HepG2 (cell line): ENCODE results near the gene RGS14. TPM values are rescaled to one million over a fixed set of nuclear protein-coding genes. Genes with fewer than 3 reads are reported as not detected.

ENCODE experiments used
- ATAC-seq: fragments of 200-7000 bp; cut with Tn5 transposase; 3 replicates; pipeline ENCODE4 v1.9.1; 2020; ENCODE audit warnings: mild to moderate bottlenecking, moderate library complexity
- BruUV-seq: library from RNA; stranded (reverse); fragments of 400-500 nt; replicated peaks from 2 replicates; lab custom pipeline; 2021; lab: Mats Ljungman, UMichigan
- CTCF ChIA-PET: fragments of 300-600 bp; formaldehyde crosslinking; extraction: SDS; loops from one replicate; lab custom pipeline; 2021; ENCODE audit warnings: low total read pairs, inconsistent platforms, low intra/inter-chr PET ratio; lab: Yijun Ruan, JAX
- POLR2A ChIA-PET: fragments of 350-600 bp; sonication (Branson Sonifier 250); formaldehyde crosslinking; loops from one replicate; lab custom pipeline; 2020; ENCODE audit warnings: antibody characterized with exemption, inconsistent platforms; lab: Yijun Ruan, JAX
- DNase-seq: peaks from one replicate; pipeline ENCODE4 v3.0.0-alpha.2; 2015; ENCODE audit warnings: low spot score
- FAIRE-seq: peaks from 3 replicates; lab custom pipeline; 2011; peaks lifted over from hg19 to GRCh38; lab: Jason Lieb, UNC
- H2AFZ ChIP-seq: one replicate; pipeline ENCODE4 v1.6.1; 2011; ENCODE audit warnings: low read length, inconsistent platforms
- H3K27ac ChIP-seq: fragments of 300-600 bp; 3 replicates; pipeline ENCODE4 v1.8.0; 2011; ENCODE audit warnings: mixed run types, mild to moderate bottlenecking, mixed read lengths, low read length, inconsistent platforms; ENCODE audit not compliant: insufficient read depth; ENCODE audit errors: extremely low read length
- H3K27me3 ChIP-seq, 2 experiments: fragments of 200-600 bp in 1 of 2; 2 replicates in 1 of 2; 3 replicates in 1 of 2; pipeline versions ENCODE4 v1.6.0 to v1.8.0; 2011; ENCODE audit warnings: low read length in 2 of 2, mild to moderate bottlenecking in 2 of 2, moderate library complexity in 2 of 2, inconsistent platforms in 1 of 2; ENCODE audit not compliant: insufficient read depth in 2 of 2, control insufficient read depth in 1 of 2
- H3K36me3 ChIP-seq, 2 experiments: fragments of 200-600 bp in 1 of 2; replicated peaks in 1 of 2; 2 replicates in 1 of 2; 3 replicates in 1 of 2; pipeline versions ENCODE4 v1.5.1 to v1.8.0; 2011; ENCODE audit warnings: low read length in 2 of 2, inconsistent platforms in 1 of 2; ENCODE audit not compliant: insufficient read depth in 2 of 2, control insufficient read depth in 1 of 2
- H3K4me1 ChIP-seq: 2 replicates; pipeline ENCODE4 v1.5.1; 2012; ENCODE audit warnings: low read length, inconsistent platforms; ENCODE audit not compliant: insufficient read depth
- H3K4me2 ChIP-seq: 2 replicates; pipeline ENCODE4 v1.6.0; 2011; ENCODE audit warnings: low read depth, low read length, inconsistent platforms
- H3K4me3 ChIP-seq, 3 experiments: fragments of 200-600 bp in 1 of 3; sonication (generic), shearing (Covaris generic) in 1 of 3; replicated peaks in 1 of 3; 2 replicates each; pipeline ENCODE4 v1.5.1; 2011 to 2016; ENCODE audit warnings: low read length in 3 of 3, inconsistent platforms in 2 of 3, low read depth in 2 of 3, mild to moderate bottlenecking in 2 of 3, control low read depth in 1 of 3, mixed read lengths in 1 of 3; ENCODE audit not compliant: insufficient read depth in 1 of 3
- H3K79me2 ChIP-seq: one replicate; pipeline ENCODE4 v1.6.1; 2011; ENCODE audit warnings: low read length, inconsistent platforms; ENCODE audit not compliant: insufficient read depth
- H3K9ac ChIP-seq: 2 replicates; pipeline ENCODE4 v1.6.0; 2011; ENCODE audit warnings: mild to moderate bottlenecking, low read depth, low read length, inconsistent platforms; ENCODE audit not compliant: insufficient read depth
- H3K9me3 ChIP-seq: 2 replicates; pipeline ENCODE4 v1.5.1; 2012; ENCODE audit warnings: mild to moderate bottlenecking, low read length
- H4K20me1 ChIP-seq: 2 replicates; pipeline ENCODE4 v1.6.0; 2011; ENCODE audit warnings: inconsistent platforms, mild to moderate bottlenecking, low read length, moderate library complexity; ENCODE audit not compliant: insufficient read depth
- ATAD3A ChIP-seq: sonication (generic); formaldehyde crosslinking; IDR thresholded peaks from 2 replicates; pipeline ENCODE4 v1.4.0; 2020; ENCODE audit warnings: missing genetic modification reagents
- KAT2B ChIP-seq: fragments of 150-350 bp; IDR thresholded peaks from 2 replicates; pipeline ENCODE4 v1.6.1; 2014; ENCODE audit warnings: low read depth, low read length, borderline replicate concordance
- MAF1 ChIP-seq: sonication (generic); formaldehyde crosslinking; IDR thresholded peaks from 2 replicates; pipeline ENCODE4 v1.5.0; 2020; ENCODE audit warnings: missing genetic modification reagents, borderline replicate concordance
- MIXL1 ChIP-seq: IDR thresholded peaks from 2 replicates; pipeline ENCODE4 v1.6.1; 2016
- NBN ChIP-seq: fragments of 450-650 bp; conservative IDR thresholded peaks from 2 replicates; pipeline ENCODE4 v1.6.1; 2017
- POGK ChIP-seq: sonication (generic); formaldehyde crosslinking; conservative IDR thresholded peaks from 2 replicates; pipeline ENCODE4 v1.8.0; 2022; ENCODE audit warnings: mild to moderate bottlenecking, moderate library complexity, missing genetic modification reagents
- ZNF263 ChIP-seq: sonication (generic); formaldehyde crosslinking; IDR thresholded peaks from 2 replicates; pipeline ENCODE4 v1.4.0; 2020; ENCODE audit warnings: missing genetic modification reagents
- ZNF451 ChIP-seq: sonication (generic); formaldehyde crosslinking; IDR thresholded peaks from 2 replicates; pipeline ENCODE4 v1.5.0; 2020; ENCODE audit warnings: mild to moderate bottlenecking, missing genetic modification reagents
- ZNF7 ChIP-seq: IDR thresholded peaks from 2 replicates; pipeline ENCODE4 v1.6.1; 2016; ENCODE audit warnings: missing biosample characterization, missing genetic modification reagents
- WGBS: methylation state at CpG from one replicate; pipeline ENCODE4 v1.1.6; 2017; ENCODE audit warnings: low lambda C conversion rate; 5-methylcytosine and 5-hydroxymethylcytosine counted together
- in situ Hi-C: cut with HindIII; loops from 2 replicates; pipeline ENCODE4 v1.10.0; 2017; ENCODE audit warnings: low pct_unique_long_range_greater_than_20kb; ENCODE audit not compliant: extremely low pct_ligation_motif_present
- intact Hi-C: fragments of 100-400 bp; cut with micrococcal nuclease; formaldehyde crosslinking; loops from one replicate; pipeline ENCODE4 v1.10.0; 2022; ENCODE audit not compliant: unreplicated experiment
- polyA plus RNA-seq, 8 experiments: library from polyadenylated mRNA; depleted of rRNA in 3 of 8; stranded (reverse) in 7 of 8; unstranded in 1 of 8; fragments of >200 nt; fragmentation: Illumina TruSeq in 4 of 8; extraction: Trizol in 4 of 8; gene quantifications; 2 replicates each; pipeline versions ENCODE4 v1.2.1 to v1.2.3, GENCODE V29; 2011 to 2016; ENCODE audit warnings: low read depth in 4 of 8, missing spikeins in 1 of 8, mixed read lengths in 1 of 8; ENCODE audit not compliant: insufficient read depth in 1 of 8
- total RNA-seq, 5 experiments: library from RNA; depleted of rRNA; stranded (reverse); fragments of >200 nt; fragmentation: Illumina TruSeq; extraction: Trizol; gene quantifications; 2 replicates each; pipeline ENCODE4 v1.2.3, GENCODE V29; 2016; ENCODE audit warnings: low read depth in 1 of 5

The RGS14 gene
- total and polyA plus RNA-seq, 2 of the 13 experiments (the other 11 are each of a cell fraction or from before 2014, with no cell fraction given) = 11.1 to 17.2 TPM

- Histone ChIP-seq H3K9me3 (no peaks in the 10 kb centered on the region), H3K4me3 (no peak overlapping the region)
- no peak for DNase-seq
- in situ Hi-C loops = no loop called here
- FAIRE-seq = no peak
- TF ChIP-seq ZNF263 (CRISPR knock-in tag) (0 out of 2 replicates have a peak, but pooled peaks have one; percentile 29), MAF1 (CRISPR knock-in tag) (no peak), MIXL1 (CRISPR knock-in tag) (no peak), POGK (no peak)
- TF ChIP-seq, all 625 proteins: peak for 1
- peaks cover 6% of the 10 kb centered on the region for H3K79me2 ChIP-seq
- H4K20me1 ChIP-seq = no peaks in the 10 kb centered on the region
- POLR2A ChIA-PET = no interaction called here
- H3K9ac ChIP-seq = no peak overlapping the region
- no TSS peak for BruUV-seq
- no peak overlapping the region for H3K4me2 ChIP-seq
- 98% methylated on average over 10 of the region's 14 CpGs for WGBS
- intact Hi-C loops = loop anchor here (5.0 kb wide), 1 partner anchor 47 kb away; no protein-coding TSS in a partner anchor
- H3K27me3 ChIP-seq = no peaks in the 10 kb centered on the region
- no peak overlapping the region for H2AFZ ChIP-seq
- no peak overlapping the region for H3K27ac ChIP-seq
- no peak for ATAC-seq
- H3K4me1 ChIP-seq = peaks cover 38% of the 10 kb centered on the region
- CTCF ChIA-PET = no interaction called here
- H3K36me3 ChIP-seq = peaks cover 4 to 17% of the 10 kb centered on the region in 2 experiments; a peak in 2 of 5 replicates
These were observed 37.7 kb upstream of the RGS14 start for GRCh38 chr5:177319913-177320588.

- Histone ChIP-seq H3K27ac (no peak overlapping the region), H3K9me3 (no peaks in the 10 kb centered on the region), H2AFZ (no peak overlapping the region), H3K4me2 (no peak overlapping the region), H3K36me3 (peaks cover 4 to 17% of the 10 kb centered on the region in 2 experiments; a peak in 2 of 5 replicates), H4K20me1 (no peaks in the 10 kb centered on the region), H3K79me2 (peaks cover 7% of the 10 kb centered on the region), H3K9ac (0 out of 2 replicates have a peak overlapping the region, but pooled peaks have one; percentile 15), H3K4me1 (peaks cover 42% of the 10 kb centered on the region), H3K27me3 (no peaks in the 10 kb centered on the region), H3K4me3 (no peak overlapping the region)
- ChIA-PET POLR2A (no interaction called here), CTCF (no interaction called here)
- ATAC-seq (no peak), DNase-seq (no peak), FAIRE-seq (no peak)
- intact Hi-C loops = no loop called here
- WGBS = 97% methylated on average over 7 of the region's 7 CpGs
- no peak for TF ChIP-seq NBN
- TF ChIP-seq ZNF451 = no peak
- no peak for TF ChIP-seq POGK
- no peak for TF ChIP-seq KAT2B
- no peak for TF ChIP-seq ZNF7 (CRISPR knock-in tag)
- TF ChIP-seq ATAD3A (CRISPR knock-in tag) = no peak
- in situ Hi-C loops = no loop called here
- BruUV-seq = no TSS peak
These were observed 36.8 kb upstream of the RGS14 start for GRCh38 chr5:177320879-177321278.
